ENCODE data around the gene CCR7. TPM values are rescaled to one million over a fixed set of nuclear protein-coding genes. Genes with fewer than 3 reads are reported as not detected.

CCR7 gene
- under 1 TPM in 1 of 2 donors, not detected in 1; 0.53 TPM for total RNA-seq
- polyA plus RNA-seq (2013, experiment 1 of 2): 0.21 TPM
- polyA plus RNA-seq (2013, experiment 2 of 2): not detected
- long read RNA-seq, experiment 1: 0 reads
- long read RNA-seq, experiment 2: 0 reads
- long read RNA-seq, experiment 3, partial matches to known transcripts: 1 of 5 reads
- long read RNA-seq, experiment 3, other reads (novel, unspliced or antisense): 0 of 5 reads
- long read RNA-seq, experiment 4: 0 reads

DNA sequence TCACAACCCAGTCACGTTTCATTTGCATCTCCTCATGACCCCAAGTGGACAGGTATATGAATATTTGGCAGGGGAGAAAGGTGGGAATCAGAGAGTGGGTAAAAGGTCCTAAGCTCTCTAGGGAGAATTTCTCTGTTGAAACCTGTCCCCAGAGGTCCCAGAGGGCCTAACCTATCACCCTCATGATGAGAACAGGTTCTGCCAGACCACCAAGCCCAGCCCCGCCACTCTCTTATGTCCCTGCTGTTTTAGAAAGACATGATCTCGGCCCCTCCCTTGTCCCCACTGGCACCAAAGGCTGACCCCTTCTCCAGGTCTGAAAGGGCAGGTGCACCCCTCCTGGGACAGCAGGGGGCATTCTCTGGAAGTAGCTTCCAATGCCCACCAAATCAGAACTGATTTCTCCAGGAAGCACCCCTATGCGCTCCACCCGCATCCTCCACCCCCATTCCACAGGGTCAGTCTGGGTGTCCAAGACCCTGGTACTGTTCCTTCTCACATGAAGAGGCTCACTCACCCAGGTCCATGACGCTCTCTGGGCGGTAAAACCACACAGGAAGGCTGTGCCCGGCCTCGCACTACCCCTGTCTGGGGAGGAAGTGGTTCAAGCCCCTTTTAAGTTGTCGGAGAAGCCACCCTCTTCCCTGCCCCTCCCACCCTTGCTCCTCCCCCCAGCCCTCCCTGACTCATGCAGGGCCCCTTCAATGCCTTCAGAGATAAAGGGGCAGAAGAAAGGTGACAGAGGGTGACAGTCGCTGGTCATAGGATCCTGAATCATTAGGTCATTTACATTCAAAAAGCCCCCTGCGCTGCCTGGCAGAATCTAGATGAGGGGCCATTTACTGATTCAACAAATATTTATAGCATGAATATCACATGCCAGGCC, at the start of gene CCR7:
Gene CCR7, minus strand, starts transcription at position 590 of the 886 bp plus-strand sequence. Its CDS starts 63 bp downstream, at position 527.
- peaks cover 20% of the 10 kb centered on the region for H3K9me3 Mint-ChIP-seq
- Histone ChIP-seq H3K27me3 (ENCODE audit: control insufficient read depth, insufficient read depth, low read length, poor library complexity, severe bottlenecking) (no peaks in the 10 kb centered on the region), H3K27ac (ENCODE audit: low read depth, low read length) (no peak within 1 kb of the TSS), H3K4me3 (ENCODE audit: low read length) (no peak within 1 kb of the TSS), H3K9ac (ENCODE audit: extremely low read depth, low read length, poor library complexity, severe bottlenecking) (no peak within 1 kb of the TSS), H3K9me3 (ENCODE audit: control insufficient read depth, low read length) (peaks cover 22% of the 10 kb centered on the region), H3K36me3 (ENCODE audit: control insufficient read depth, insufficient read depth, low read length) (no peaks in the 10 kb centered on the region), H3K4me1 (ENCODE audit: control insufficient read depth, insufficient read depth, low read length) (no peaks in the 10 kb centered on the region)
- no peak for TF ChIP-seq CTCF (conservative IDR thresholded peaks at IDR 0.05)
- H3K27me3 Mint-ChIP-seq (ENCODE audit: insufficient read depth): peaks cover 7% of the 10 kb centered on the region
- H3K4me3 Mint-ChIP-seq: no peak within 1 kb of the TSS
- 63 to 74% methylated on average over 5 to 12 of the region's 12 CpGs for WGBS, 2 experiments (ENCODE audit: insufficient coverage in 1 of 2, insufficient read length in 1 of 2)
- peaks cover 19% of the 10 kb centered on the region for H3K4me1 Mint-ChIP-seq
- no peaks in the 10 kb centered on the region for H3K36me3 Mint-ChIP-seq (ENCODE audit: low read depth)
- peak; percentile 76 for DNase-seq
- no peak within 1 kb of the TSS for H3K27ac Mint-ChIP-seq

DNA sequence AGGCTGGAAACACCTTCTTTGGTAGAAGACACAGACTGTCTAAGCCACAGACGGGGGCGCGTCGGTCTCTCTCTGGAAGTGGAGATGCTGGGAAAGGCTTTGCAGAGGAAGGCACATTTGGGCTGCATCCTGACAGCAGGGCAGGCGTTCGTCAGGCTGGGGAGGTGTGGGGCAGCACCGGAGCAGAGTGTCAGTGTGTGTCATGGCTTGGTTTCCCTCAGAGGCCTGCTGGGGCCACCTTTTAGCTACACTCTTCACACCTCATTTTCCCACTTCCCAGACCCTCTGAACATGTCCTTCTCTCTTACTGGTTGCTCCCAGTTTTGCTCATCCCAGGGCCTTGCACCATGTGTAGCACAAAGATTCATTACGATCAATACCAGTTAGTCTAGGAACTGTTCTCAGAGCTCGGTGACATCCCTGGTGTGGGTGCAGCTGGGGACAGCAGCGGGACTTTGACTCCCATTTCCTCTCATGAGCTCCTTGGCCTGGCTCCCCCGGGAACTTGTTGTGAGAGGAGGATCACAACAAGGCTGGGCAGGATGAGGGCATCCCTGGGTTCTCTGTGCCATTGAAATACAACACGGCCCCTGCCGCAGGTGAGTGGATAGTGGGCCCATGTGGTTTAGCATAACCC, 49.3 kb upstream of the CCR7 start:
- no peaks in the 10 kb centered on the region for H3K9me3 ChIP-seq (ENCODE audit: control insufficient read depth, low read length)
- H3K4me3 ChIP-seq (ENCODE audit: low read length): no peak overlapping the region
- H3K27ac Mint-ChIP-seq: no peak overlapping the region
- H3K27ac ChIP-seq (ENCODE audit: low read depth, low read length): no peak overlapping the region
- no peaks in the 10 kb centered on the region for H3K36me3 Mint-ChIP-seq (ENCODE audit: low read depth)
- peaks cover 10% of the 10 kb centered on the region for H3K27me3 Mint-ChIP-seq (ENCODE audit: insufficient read depth)
- peaks cover 5% of the 10 kb centered on the region for H3K4me1 ChIP-seq (ENCODE audit: control insufficient read depth, insufficient read depth, low read length)
- H3K4me1 Mint-ChIP-seq: peaks cover 15% of the 10 kb centered on the region
- H3K4me3 Mint-ChIP-seq: no peak overlapping the region
- H3K36me3 ChIP-seq (ENCODE audit: control insufficient read depth, insufficient read depth, low read length): no peaks in the 10 kb centered on the region
- no peaks in the 10 kb centered on the region for H3K9me3 Mint-ChIP-seq
- H3K27me3 ChIP-seq (ENCODE audit: control insufficient read depth, insufficient read depth, low read length, poor library complexity, severe bottlenecking): no peaks in the 10 kb centered on the region
- no peak for DNase-seq
- WGBS, 2 experiments (ENCODE audit: insufficient coverage in 1 of 2, insufficient read length in 1 of 2): 88 to 100% methylated on average over 4 to 13 of the region's 13 CpGs
- no peak overlapping the region for H3K9ac ChIP-seq (ENCODE audit: extremely low read depth, low read length, poor library complexity, severe bottlenecking)
- no peak for TF ChIP-seq CTCF (conservative IDR thresholded peaks at IDR 0.05)

- H3K36me3 ChIP-seq (ENCODE audit: control insufficient read depth, insufficient read depth, low read length): no peaks in the 10 kb centered on the region
- Mint-ChIP-seq H3K27me3 (ENCODE audit: insufficient read depth) (peaks cover 10% of the 10 kb centered on the region), H3K27ac (no peak overlapping the region), H3K9me3 (no peaks in the 10 kb centered on the region), H3K4me3 (no peak overlapping the region), H3K36me3 (ENCODE audit: low read depth) (no peaks in the 10 kb centered on the region), H3K4me1 (peaks cover 15% of the 10 kb centered on the region)
- TF ChIP-seq CTCF (conservative IDR thresholded peaks at IDR 0.05): no peak
- no peak overlapping the region for H3K4me3 ChIP-seq (ENCODE audit: low read length)
- WGBS, 2 experiments (ENCODE audit: insufficient coverage in 1 of 2, insufficient read length in 1 of 2): 88 to 100% methylated on average over 3 to 5 of the region's 5 CpGs
- H3K9me3 ChIP-seq (ENCODE audit: control insufficient read depth, low read length): no peaks in the 10 kb centered on the region
- H3K9ac ChIP-seq (ENCODE audit: extremely low read depth, low read length, poor library complexity, severe bottlenecking): no peak overlapping the region
- peaks cover 5% of the 10 kb centered on the region for H3K4me1 ChIP-seq (ENCODE audit: control insufficient read depth, insufficient read depth, low read length)
- no peak for DNase-seq
- H3K27me3 ChIP-seq (ENCODE audit: control insufficient read depth, insufficient read depth, low read length, poor library complexity, severe bottlenecking): no peaks in the 10 kb centered on the region
- H3K27ac ChIP-seq (ENCODE audit: low read depth, low read length): no peak overlapping the region
Measured at GRCh38 chr17:40613467-40614154, 48.3 kb upstream of the CCR7 start.

Data from endodermal cell (in vitro differentiated cells).